SK-N-SH (cell line): Measurements from ENCODE around the gene HDAC4. TPM values are rescaled to one million over a fixed set of nuclear protein-coding genes. Genes with fewer than 3 reads are reported as not detected.

Experiments
- CTCF ChIA-PET: fragments of 300-600, 350-600 bp; formaldehyde crosslinking; extraction: SDS; loops from one replicate; lab custom pipeline; 2021; lab: Yijun Ruan, JAX
- POLR2A ChIA-PET: fragments of 350-600 bp; sonication (Branson Sonifier 250); formaldehyde crosslinking; extraction: SDS; loops from one replicate; lab custom pipeline; 2020; ENCODE audit warnings: antibody characterized with exemption, inconsistent platforms; lab: Yijun Ruan, JAX
- DNase-seq: peaks from one replicate; pipeline ENCODE4 v3.0.0; 2012
- H2AFZ ChIP-seq: fragments of 200-600 bp; sonication (generic); 2 replicates; pipeline ENCODE4 v1.8.1; 2016; ENCODE audit warnings: antibody characterized with exemption, mild to moderate bottlenecking, low read depth
- H3F3A ChIP-seq: fragments of 200-600 bp; sonication (generic); replicated peaks from 2 replicates; pipeline ENCODE3; 2016; ENCODE audit warnings: antibody characterized with exemption, mild to moderate bottlenecking; ENCODE audit not compliant: insufficient read depth
- H3K27ac ChIP-seq, 2 experiments: fragments of 200-500 bp in 1 of 2; fragments of 200-600 bp in 1 of 2; sonication (Bioruptor generic) in 1 of 2; sonication (generic), shearing (Covaris generic) in 1 of 2; 2 replicates each; pipeline versions ENCODE4 v1.5.1 to v1.6.1; 2014 to 2016; ENCODE audit warnings: low read depth in 2 of 2, inconsistent platforms in 1 of 2, low read length in 1 of 2, mild to moderate bottlenecking in 1 of 2, mixed read lengths in 1 of 2
- H3K27me3 ChIP-seq: fragments of 200-600 bp; sonication (generic), shearing (Covaris generic); 2 replicates; pipeline ENCODE4 v1.6.1; 2016; ENCODE audit warnings: mixed run types; ENCODE audit not compliant: insufficient read depth
- H3K36me3 ChIP-seq, 2 experiments: fragments of 200-500 bp in 1 of 2; fragments of 200-600 bp in 1 of 2; sonication (Bioruptor generic) in 1 of 2; sonication (generic) in 1 of 2; replicated peaks in 1 of 2; 2 replicates each; pipeline versions ENCODE3 to v1.5.1; 2014 to 2016; ENCODE audit warnings: low read length in 1 of 2, mild to moderate bottlenecking in 1 of 2; ENCODE audit not compliant: insufficient read depth in 2 of 2, control insufficient read depth in 1 of 2
- H3K4me1 ChIP-seq, 2 experiments: fragments of 200-500 bp in 1 of 2; fragments of 200-600 bp in 1 of 2; sonication (Bioruptor generic) in 1 of 2; sonication (generic), shearing (Covaris generic) in 1 of 2; 2 replicates each; pipeline versions ENCODE4 v1.5.1 to v1.6.1; 2014 to 2016; ENCODE audit warnings: low read depth in 1 of 2, low read length in 1 of 2, mixed run types in 1 of 2; ENCODE audit not compliant: insufficient read depth in 2 of 2, control insufficient read depth in 1 of 2
- H3K4me2 ChIP-seq: fragments of 200-600 bp; sonication (generic), shearing (Covaris generic); 2 replicates; pipeline ENCODE4 v1.6.1; 2017; ENCODE audit warnings: mixed run types
- H3K4me3 ChIP-seq, 2 experiments: fragments of 200-500 bp in 1 of 2; fragments of 200-600 bp in 1 of 2; sonication (Bioruptor generic) in 1 of 2; sonication (generic), shearing (Covaris generic) in 1 of 2; 2 replicates each; pipeline versions ENCODE4 v1.5.1 to v1.8.1; 2014 to 2016; ENCODE audit warnings: low read depth in 2 of 2, inconsistent platforms in 1 of 2, low read length in 1 of 2, mild to moderate bottlenecking in 1 of 2, mixed read lengths in 1 of 2, moderate library complexity in 1 of 2
- H3K79me2 ChIP-seq: fragments of 200-600 bp; sonication (generic); 2 replicates; pipeline ENCODE4 v1.8.1; 2017; ENCODE audit warnings: mild to moderate bottlenecking; ENCODE audit not compliant: insufficient read depth
- H3K9ac ChIP-seq: fragments of 200-600 bp; sonication (generic); 2 replicates; pipeline ENCODE4 v1.6.1; 2017; ENCODE audit warnings: mixed run types
- H3K9me2 ChIP-seq: fragments of 200-600 bp; sonication (generic); 2 replicates; pipeline ENCODE4 v1.6.1; 2017; ENCODE audit warnings: mixed run types
- H3K9me3 ChIP-seq: fragments of 200-600 bp; sonication (generic); 2 replicates; pipeline ENCODE4 v1.6.1; 2017; ENCODE audit warnings: mixed run types, mild to moderate bottlenecking, moderate library complexity
- H4K20me1 ChIP-seq: fragments of 200-600 bp; sonication (generic); 2 replicates; pipeline ENCODE4 v1.6.1; 2017; ENCODE audit warnings: mild to moderate bottlenecking, mixed run types; ENCODE audit not compliant: insufficient read depth
- ELF1 ChIP-seq: IDR thresholded peaks from 2 replicates; pipeline ENCODE4 v1.4.0; 2012
- EP300 ChIP-seq, 2 experiments: IDR thresholded peaks; 2 replicates each; pipeline versions ENCODE4 v1.4.0 to v1.6.1; 2012; ENCODE audit warnings: borderline replicate concordance in 1 of 2, low read depth in 1 of 2, low read length in 1 of 2
- EZH2phosphoT487 ChIP-seq: fragments of 200-600 bp; sonication (generic); IDR thresholded peaks from 2 replicates; pipeline ENCODE4 v1.6.1; 2017; ENCODE audit warnings: low read depth, mixed run types, mild to moderate bottlenecking, antibody characterized with exemption, moderate library complexity, borderline replicate concordance
- FOSL2 ChIP-seq: IDR thresholded peaks from 2 replicates; pipeline ENCODE4 v1.4.0; 2012; ENCODE audit warnings: low read depth, mild to moderate bottlenecking, moderate library complexity, borderline replicate concordance
- FOXJ3 ChIP-seq: sonication (generic); formaldehyde crosslinking; IDR thresholded peaks from 2 replicates; pipeline ENCODE4 v1.5.1; 2020; ENCODE audit warnings: mild to moderate bottlenecking, missing genetic modification reagents
- FOXM1 ChIP-seq: IDR thresholded peaks from 2 replicates; pipeline ENCODE4 v1.4.0; 2012; ENCODE audit warnings: low read depth, mild to moderate bottlenecking
- JUND ChIP-seq: IDR thresholded peaks from 2 replicates; pipeline ENCODE4 v1.4.0; 2012
- MXI1 ChIP-seq: IDR thresholded peaks from 2 replicates; pipeline ENCODE4 v1.6.1; 2012; ENCODE audit warnings: mild to moderate bottlenecking, low read depth, low read length, improper control_type of control experiment
- NFIC ChIP-seq: IDR thresholded peaks from 2 replicates; pipeline ENCODE4 v1.4.0; 2012; ENCODE audit warnings: borderline replicate concordance
- RAD21 ChIP-seq: IDR thresholded peaks from 2 replicates; pipeline ENCODE4 v1.6.1; 2012; ENCODE audit warnings: mild to moderate bottlenecking, low read length
- RFX5 ChIP-seq: IDR thresholded peaks from 2 replicates; pipeline ENCODE4 v1.6.1; 2012; ENCODE audit warnings: mild to moderate bottlenecking, improper control_type of control experiment, low read length
- RXRA ChIP-seq: IDR thresholded peaks from 2 replicates; pipeline ENCODE4 v1.4.0; 2012; ENCODE audit warnings: low read depth, mild to moderate bottlenecking, borderline replicate concordance
- SMC3 ChIP-seq: IDR thresholded peaks from 2 replicates; pipeline ENCODE4 v1.6.1; 2012; ENCODE audit warnings: low read depth, low read length, improper control_type of control experiment
- TAF1 ChIP-seq: IDR thresholded peaks from 2 replicates; pipeline ENCODE4 v1.6.1; 2012; ENCODE audit warnings: low read depth, mild to moderate bottlenecking, low read length, moderate library complexity, borderline replicate concordance
- WGBS: methylation state at CpG from one replicate; pipeline ENCODE4 v1.1.6; 2017; ENCODE audit warnings: low lambda C conversion rate; 5-methylcytosine and 5-hydroxymethylcytosine counted together
- polyA plus RNA-seq, 3 experiments: library from polyadenylated mRNA; depleted of rRNA; stranded (reverse); fragments of >200 nt; gene quantifications; 2 replicates each; pipeline ENCODE4 v1.2.3, GENCODE V29; 2012
- TF ChIP-seq, protein P1 (sequence below): fragments of 150-350 bp; IDR thresholded peaks from 2 replicates; pipeline ENCODE4 v1.6.1; 2017; ENCODE audit warnings: antibody characterized with exemption, low read length, low read depth, borderline replicate concordance
- TF ChIP-seq, protein P2 (sequence below): IDR thresholded peaks from 2 replicates; pipeline ENCODE4 v1.6.1; 2012; ENCODE audit warnings: mild to moderate bottlenecking, low read depth, low read length, moderate library complexity
- TF ChIP-seq, protein P3 (sequence below): IDR thresholded peaks from 2 replicates; pipeline ENCODE4 v1.4.0; 2012; ENCODE audit warnings: low read depth, borderline replicate concordance
- TF ChIP-seq, protein P4 (sequence below): IDR thresholded peaks from 2 replicates; pipeline ENCODE4 v1.4.0; 2012; ENCODE audit warnings: low read depth, borderline replicate concordance

HDAC4 gene
- polyA plus RNA-seq, 1 of the 3 experiments (the other 2 are of a cell fraction), result 5.5 TPM

DNA sequence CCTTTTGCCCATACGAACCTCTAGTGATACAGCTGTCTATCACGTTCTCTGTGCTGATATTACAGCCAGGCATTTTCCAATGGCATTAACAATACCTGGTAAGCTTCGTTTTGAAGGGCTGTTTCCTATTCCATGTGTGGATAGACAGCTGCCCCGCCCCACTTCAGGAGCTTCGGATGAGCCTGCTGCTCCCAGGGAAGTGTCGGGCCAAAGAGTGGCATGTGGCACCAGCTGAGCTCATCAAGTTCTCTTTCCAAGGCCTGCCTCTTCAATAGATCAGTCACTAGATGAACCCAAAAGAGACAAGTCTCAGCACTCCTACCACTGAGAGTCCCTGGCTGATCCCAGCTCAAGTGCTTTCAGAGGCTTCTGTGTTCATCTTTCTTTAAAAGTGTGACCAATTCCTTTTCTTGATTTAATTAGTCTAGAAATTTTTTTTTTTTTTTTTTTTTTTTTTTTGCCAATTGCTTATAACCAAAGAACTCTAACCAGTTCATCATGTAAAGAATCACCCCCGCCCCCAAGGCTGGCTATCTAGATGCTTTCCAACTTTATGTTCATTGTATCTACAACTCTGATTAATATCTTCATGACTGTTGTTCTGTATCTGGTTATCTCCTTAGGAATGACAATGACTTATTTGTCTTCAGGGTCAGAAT lies 46.6 kb downstream of the HDAC4 start:
- 95% methylated on average over 7 of the region's 7 CpGs for WGBS
- no peaks in the 10 kb centered on the region for H3K9me2 ChIP-seq
- H3K27ac ChIP-seq, result no peak overlapping the region
- no peak for DNase-seq
- H3K27me3 ChIP-seq, result no peaks in the 10 kb centered on the region
- H3K4me3 ChIP-seq, result no peak overlapping the region
- POLR2A ChIA-PET, result no interaction called here
- H4K20me1 ChIP-seq, result no peaks in the 10 kb centered on the region
- no peaks in the 10 kb centered on the region for H3K9me3 ChIP-seq
- peaks cover 4% of the 10 kb centered on the region; the same call in 1 of the 2 replicates for H3K79me2 ChIP-seq
- no peak overlapping the region for H3K4me2 ChIP-seq
- peaks cover 6 to 12% of the 10 kb centered on the region in 2 experiments for H3K36me3 ChIP-seq
- H3K4me1 ChIP-seq, result peaks cover 0 to 5% of the 10 kb centered on the region in 2 experiments; a peak in 1 of 4 replicates
- no peak overlapping the region for H2AFZ ChIP-seq
- CTCF ChIA-PET, result interaction anchor here (1.4 kb wide), 1 partner anchor 210 kb away, joined by 4 read pairs; no protein-coding TSS in a partner anchor
- TF ChIP-seq, protein P1, sequence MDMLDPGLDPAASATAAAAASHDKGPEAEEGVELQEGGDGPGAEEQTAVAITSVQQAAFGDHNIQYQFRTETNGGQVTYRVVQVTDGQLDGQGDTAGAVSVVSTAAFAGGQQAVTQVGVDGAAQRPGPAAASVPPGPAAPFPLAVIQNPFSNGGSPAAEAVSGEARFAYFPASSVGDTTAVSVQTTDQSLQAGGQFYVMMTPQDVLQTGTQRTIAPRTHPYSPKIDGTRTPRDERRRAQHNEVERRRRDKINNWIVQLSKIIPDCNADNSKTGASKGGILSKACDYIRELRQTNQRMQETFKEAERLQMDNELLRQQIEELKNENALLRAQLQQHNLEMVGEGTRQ, result no peak
- TF ChIP-seq RFX5, result no peak
- no peaks in the 10 kb centered on the region for H3F3A ChIP-seq
- H3K9ac ChIP-seq, result no peak overlapping the region

DNA sequence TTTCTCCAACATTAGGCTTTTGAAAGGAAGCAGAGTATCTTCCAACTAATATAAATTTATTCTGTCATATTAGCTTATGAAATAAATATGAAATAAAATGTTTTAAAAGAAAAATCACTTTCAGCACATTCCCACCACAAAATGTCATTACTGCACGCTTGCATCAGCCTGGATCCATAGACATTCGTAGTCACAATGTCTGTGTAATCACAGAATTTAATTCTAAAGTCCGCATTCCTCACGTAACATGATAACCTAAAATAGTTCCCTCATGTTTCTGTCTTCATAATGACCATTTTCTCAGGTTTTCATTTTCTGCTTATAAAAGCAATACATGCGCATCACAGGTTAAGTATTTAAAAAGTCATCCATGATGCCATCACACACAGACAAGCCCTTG lies 47.1 kb downstream of the HDAC4 start:
- Histone ChIP-seq H3K4me3 (no peak overlapping the region), H3K4me2 (no peak overlapping the region), H3K79me2 (peaks cover 4% of the 10 kb centered on the region; the same call in 1 of the 2 replicates), H3K9me2 (no peaks in the 10 kb centered on the region), H3K36me3 (peaks cover 6 to 12% of the 10 kb centered on the region in 2 experiments), H4K20me1 (no peaks in the 10 kb centered on the region), H3F3A (no peaks in the 10 kb centered on the region), H3K27me3 (no peaks in the 10 kb centered on the region), H2AFZ (no peak overlapping the region), H3K9ac (no peak overlapping the region), H3K27ac (no peak overlapping the region), H3K4me1 (peaks cover 0 to 11% of the 10 kb centered on the region in 2 experiments; a peak in 1 of 4 replicates), H3K9me3 (no peaks in the 10 kb centered on the region)
- POLR2A ChIA-PET, result no interaction called here
- DNase-seq, result no peak
- 95% methylated on average over 5 of the region's 5 CpGs for WGBS
- CTCF ChIA-PET, result interaction anchor here (1.4 kb wide), 1 partner anchor 210 kb away, joined by 4 read pairs; no protein-coding TSS in a partner anchor
- TF ChIP-seq, protein P2, sequence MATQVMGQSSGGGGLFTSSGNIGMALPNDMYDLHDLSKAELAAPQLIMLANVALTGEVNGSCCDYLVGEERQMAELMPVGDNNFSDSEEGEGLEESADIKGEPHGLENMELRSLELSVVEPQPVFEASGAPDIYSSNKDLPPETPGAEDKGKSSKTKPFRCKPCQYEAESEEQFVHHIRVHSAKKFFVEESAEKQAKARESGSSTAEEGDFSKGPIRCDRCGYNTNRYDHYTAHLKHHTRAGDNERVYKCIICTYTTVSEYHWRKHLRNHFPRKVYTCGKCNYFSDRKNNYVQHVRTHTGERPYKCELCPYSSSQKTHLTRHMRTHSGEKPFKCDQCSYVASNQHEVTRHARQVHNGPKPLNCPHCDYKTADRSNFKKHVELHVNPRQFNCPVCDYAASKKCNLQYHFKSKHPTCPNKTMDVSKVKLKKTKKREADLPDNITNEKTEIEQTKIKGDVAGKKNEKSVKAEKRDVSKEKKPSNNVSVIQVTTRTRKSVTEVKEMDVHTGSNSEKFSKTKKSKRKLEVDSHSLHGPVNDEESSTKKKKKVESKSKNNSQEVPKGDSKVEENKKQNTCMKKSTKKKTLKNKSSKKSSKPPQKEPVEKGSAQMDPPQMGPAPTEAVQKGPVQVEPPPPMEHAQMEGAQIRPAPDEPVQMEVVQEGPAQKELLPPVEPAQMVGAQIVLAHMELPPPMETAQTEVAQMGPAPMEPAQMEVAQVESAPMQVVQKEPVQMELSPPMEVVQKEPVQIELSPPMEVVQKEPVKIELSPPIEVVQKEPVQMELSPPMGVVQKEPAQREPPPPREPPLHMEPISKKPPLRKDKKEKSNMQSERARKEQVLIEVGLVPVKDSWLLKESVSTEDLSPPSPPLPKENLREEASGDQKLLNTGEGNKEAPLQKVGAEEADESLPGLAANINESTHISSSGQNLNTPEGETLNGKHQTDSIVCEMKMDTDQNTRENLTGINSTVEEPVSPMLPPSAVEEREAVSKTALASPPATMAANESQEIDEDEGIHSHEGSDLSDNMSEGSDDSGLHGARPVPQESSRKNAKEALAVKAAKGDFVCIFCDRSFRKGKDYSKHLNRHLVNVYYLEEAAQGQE, result no peak
- no peak for TF ChIP-seq RXRA
- TF ChIP-seq RFX5, result no peak
- TF ChIP-seq TAF1, result no peak
- TF ChIP-seq ELF1, result no peak
- no peak for TF ChIP-seq RAD21
- TF ChIP-seq NFIC, result no peak
- TF ChIP-seq SMC3, result no peak
- TF ChIP-seq FOSL2, result no peak
- TF ChIP-seq, protein P3, sequence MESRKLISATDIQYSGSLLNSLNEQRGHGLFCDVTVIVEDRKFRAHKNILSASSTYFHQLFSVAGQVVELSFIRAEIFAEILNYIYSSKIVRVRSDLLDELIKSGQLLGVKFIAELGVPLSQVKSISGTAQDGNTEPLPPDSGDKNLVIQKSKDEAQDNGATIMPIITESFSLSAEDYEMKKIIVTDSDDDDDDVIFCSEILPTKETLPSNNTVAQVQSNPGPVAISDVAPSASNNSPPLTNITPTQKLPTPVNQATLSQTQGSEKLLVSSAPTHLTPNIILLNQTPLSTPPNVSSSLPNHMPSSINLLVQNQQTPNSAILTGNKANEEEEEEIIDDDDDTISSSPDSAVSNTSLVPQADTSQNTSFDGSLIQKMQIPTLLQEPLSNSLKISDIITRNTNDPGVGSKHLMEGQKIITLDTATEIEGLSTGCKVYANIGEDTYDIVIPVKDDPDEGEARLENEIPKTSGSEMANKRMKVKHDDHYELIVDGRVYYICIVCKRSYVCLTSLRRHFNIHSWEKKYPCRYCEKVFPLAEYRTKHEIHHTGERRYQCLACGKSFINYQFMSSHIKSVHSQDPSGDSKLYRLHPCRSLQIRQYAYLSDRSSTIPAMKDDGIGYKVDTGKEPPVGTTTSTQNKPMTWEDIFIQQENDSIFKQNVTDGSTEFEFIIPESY, result no peak
- no peak for TF ChIP-seq MXI1
- TF ChIP-seq, protein P4, sequence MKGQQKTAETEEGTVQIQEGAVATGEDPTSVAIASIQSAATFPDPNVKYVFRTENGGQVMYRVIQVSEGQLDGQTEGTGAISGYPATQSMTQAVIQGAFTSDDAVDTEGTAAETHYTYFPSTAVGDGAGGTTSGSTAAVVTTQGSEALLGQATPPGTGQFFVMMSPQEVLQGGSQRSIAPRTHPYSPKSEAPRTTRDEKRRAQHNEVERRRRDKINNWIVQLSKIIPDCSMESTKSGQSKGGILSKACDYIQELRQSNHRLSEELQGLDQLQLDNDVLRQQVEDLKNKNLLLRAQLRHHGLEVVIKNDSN, result no peak
- TF ChIP-seq JUND, result no peak
- no peak for TF ChIP-seq FOXJ3 (CRISPR knock-in tag)
- no peak for TF ChIP-seq FOXM1
- no peak for TF ChIP-seq EP300 (IDR thresholded peaks at IDR 0.05; ENCODE audit: borderline replicate concordance in 1 of 2, low read depth in 1 of 2, low read length in 1 of 2)
- TF ChIP-seq EZH2phosphoT487, result no peak
